Naive B cell (primary cell): ENCODE data around the gene GSC. TPM values are rescaled to one million over a fixed set of nuclear protein-coding genes. Genes with fewer than 3 reads are reported as not detected.
A peak's percentile ranks its signal among the peaks of the same experiment; 100 is the strongest.
"Not testable (repeated sequence)": the region's sequence is repeated elsewhere in the genome, so short reads cannot be mapped to it uniquely, and the experiment has no call there.

ENCODE experiments used
- ATAC-seq, 2 donors: fragments of 150-1000 bp; cut with Tn5 transposase; 2 replicates each; pipeline ENCODE4 v1.10.0; 2021; ENCODE audit warnings: low read depth in 2 of 2, mild to moderate bottlenecking in 2 of 2, moderate library complexity in 2 of 2
- DNase-seq: peaks from one replicate; pipeline ENCODE4 v3.0.0; 2022
- H3K27ac Mint-ChIP-seq, 6 donors: one replicate each; pipeline ENCODE4 v1.8.0; 2020 to 2022; ENCODE audit warnings: mild to moderate bottlenecking in 6 of 6, mixed read lengths in 6 of 6, moderate library complexity in 5 of 6, inconsistent platforms in 2 of 6
- H3K27me3 Mint-ChIP-seq, 3 donors: one replicate each; pipeline ENCODE4 v1.8.0; 2021 to 2022; ENCODE audit warnings: mixed read lengths in 3 of 3, mild to moderate bottlenecking in 1 of 3
- H3K36me3 Mint-ChIP-seq, 2 donors: one replicate each; pipeline ENCODE4 v1.8.0; 2020 to 2022; ENCODE audit warnings: mixed read lengths in 2 of 2, inconsistent platforms in 1 of 2, mild to moderate bottlenecking in 1 of 2
- H3K4me1 Mint-ChIP-seq, 3 donors: one replicate each; pipeline ENCODE4 v1.8.0; 2020 to 2022; ENCODE audit warnings: mixed read lengths in 3 of 3, inconsistent platforms in 1 of 3, mild to moderate bottlenecking in 1 of 3, moderate library complexity in 1 of 3
- H3K4me3 Mint-ChIP-seq, 8 donors: one replicate each; pipeline ENCODE4 v1.8.0; 2020 to 2022; ENCODE audit warnings: mild to moderate bottlenecking in 8 of 8, mixed read lengths in 8 of 8, moderate library complexity in 8 of 8, inconsistent platforms in 2 of 8
- H3K9me3 Mint-ChIP-seq, 7 donors: one replicate each; pipeline ENCODE4 v1.8.0; 2020 to 2022; ENCODE audit warnings: mixed read lengths in 7 of 7, mild to moderate bottlenecking in 5 of 7, inconsistent platforms in 2 of 7, moderate library complexity in 1 of 7
- polyA plus RNA-seq, 6 donors: library from polyadenylated mRNA; unstranded; fragments of 300-500 nt; fragmentation: Illumina TruSeq; gene quantifications; one replicate each; pipeline ENCODE4 v1.2.3, GENCODE V29; 2021; ENCODE audit warnings: low read depth in 6 of 6

The GSC gene
- polyA plus RNA-seq, 6 donors from 2014 or later: not detected

GRCh38 chr14:94750371-94750770, 19.5 kb downstream of the GSC start:
- Mint-ChIP-seq H3K9me3 (peaks cover 0 to 5% (median 0%) of the 10 kb centered on the region in 7 donors), H3K27me3 (peaks cover 14 to 20% (median 17%) of the 10 kb centered on the region in 3 donors), H3K27ac (no peak overlapping the region), H3K4me1 (no peaks in the 10 kb centered on the region), H3K4me3 (no peak overlapping the region), H3K36me3 (no peaks in the 10 kb centered on the region)
- DNase-seq (no peak), ATAC-seq (no peak)

DNA sequence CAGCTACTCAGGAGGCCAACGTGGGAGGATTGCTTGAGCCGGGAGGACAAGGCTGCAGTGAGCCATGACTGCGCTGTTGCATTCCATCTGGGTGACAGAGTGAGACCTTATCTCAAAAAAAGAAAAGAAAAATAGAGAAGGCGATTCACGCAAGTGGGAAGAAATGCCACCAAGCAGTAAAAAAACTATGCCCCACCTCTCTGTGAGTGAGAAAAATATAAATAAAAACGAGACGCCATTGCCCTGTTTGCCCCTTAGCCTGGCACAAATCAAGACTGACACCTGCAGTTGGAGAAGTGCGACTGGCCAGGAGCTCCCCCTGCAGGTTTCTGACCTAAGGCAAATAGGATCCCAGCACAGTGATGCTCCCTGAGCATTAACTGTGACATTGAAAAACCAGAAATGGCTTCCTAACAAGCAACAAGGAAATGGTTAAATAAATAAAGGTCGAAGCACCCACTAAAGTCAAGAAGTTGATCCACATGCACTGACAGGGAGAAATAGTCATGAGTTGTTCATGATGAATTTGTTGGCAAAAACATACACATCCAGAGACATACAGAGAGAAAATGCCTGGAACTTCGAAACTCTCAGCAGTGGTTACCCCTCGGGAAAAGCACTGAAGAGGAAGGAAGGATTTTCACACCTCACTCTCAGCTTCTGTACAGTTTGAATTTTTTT, 21.1 kb downstream of the GSC start:
- ATAC-seq (no peak), DNase-seq (no peak)
- peak overlapping the region in 1 of 6 donors; percentile 29 for H3K27ac Mint-ChIP-seq
- peaks cover 17 to 20% (median 19%) of the 10 kb centered on the region in 3 donors for H3K27me3 Mint-ChIP-seq
- H3K4me1 Mint-ChIP-seq: no peaks in the 10 kb centered on the region
- H3K4me3 Mint-ChIP-seq: no peak overlapping the region
- no peaks in the 10 kb centered on the region for H3K36me3 Mint-ChIP-seq
- H3K9me3 Mint-ChIP-seq: peaks cover 0 to 5% (median 0%) of the 10 kb centered on the region in 7 donors

DNA sequence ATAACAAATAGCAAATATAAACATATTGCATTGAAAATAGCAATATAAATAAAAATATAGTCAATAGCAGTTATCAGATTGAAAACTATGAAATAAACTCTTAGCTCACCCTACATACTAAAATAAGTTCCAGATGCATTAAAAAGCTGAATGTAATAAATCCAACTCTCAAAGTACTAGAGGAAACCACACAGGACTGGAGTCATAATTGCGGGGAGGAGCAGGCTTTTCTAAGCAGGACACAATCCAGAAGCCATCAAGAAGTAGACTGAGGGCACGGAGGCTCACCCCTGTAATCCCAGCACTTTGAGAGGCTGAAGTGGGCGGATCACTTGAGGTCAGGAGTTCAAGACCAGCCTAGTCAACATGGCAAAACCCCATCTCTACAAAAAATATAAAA, 22.2 kb downstream of the GSC start:
- Mint-ChIP-seq H3K27ac (no peak overlapping the region), H3K9me3 (peaks cover 0 to 5% (median 0%) of the 10 kb centered on the region in 7 donors), H3K27me3 (peaks cover 17 to 29% (median 19%) of the 10 kb centered on the region in 3 donors), H3K4me1 (no peaks in the 10 kb centered on the region), H3K4me3 (no peak overlapping the region), H3K36me3 (no peaks in the 10 kb centered on the region)
- ATAC-seq (no peak), DNase-seq (no peak)

DNA sequence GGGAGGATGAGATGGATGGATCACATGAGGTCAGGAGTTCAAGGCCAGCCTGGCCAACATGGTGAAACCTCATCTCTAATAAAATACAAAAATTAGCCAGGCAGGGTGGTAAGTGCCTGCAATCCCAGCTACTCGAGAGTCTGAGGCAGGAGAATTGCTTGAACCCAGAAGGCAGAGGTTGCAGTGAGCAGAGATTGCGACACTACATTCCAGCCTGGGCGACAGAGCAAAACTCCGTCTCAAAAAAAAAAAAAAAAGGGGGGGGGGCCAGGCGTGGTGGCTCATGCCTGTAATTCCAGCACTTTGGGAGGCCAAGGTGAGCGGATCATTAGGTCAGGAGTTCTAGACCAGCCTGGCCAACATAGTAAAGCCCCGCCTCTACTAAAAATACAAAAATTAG, 22.8 kb downstream of the GSC start:
- not testable (repeated sequence) for H3K9me3 Mint-ChIP-seq, H3K36me3 Mint-ChIP-seq, H3K4me1 Mint-ChIP-seq, DNase-seq, H3K27ac Mint-ChIP-seq, H3K4me3 Mint-ChIP-seq, ATAC-seq
- H3K27me3 Mint-ChIP-seq: peaks cover 18 to 33% (median 19%) of the 10 kb centered on the region in 3 donors

- H3K36me3 Mint-ChIP-seq: no peaks in the 10 kb centered on the region
Measured at GRCh38 chr14:94746131-94746530, 23.8 kb downstream of the GSC start.

GRCh38 chr14:94738751-94739150, 31.2 kb downstream of the GSC start:
- Mint-ChIP-seq H3K4me3 (no peak overlapping the region), H3K27me3 (peaks cover 5 to 47% (median 24%) of the 10 kb centered on the region in 3 donors), H3K9me3 (peaks cover 0 to 4% (median 1%) of the 10 kb centered on the region in 7 donors), H3K36me3 (no peaks in the 10 kb centered on the region), H3K27ac (no peak overlapping the region), H3K4me1 (no peaks in the 10 kb centered on the region)
- ATAC-seq: no peak
- no peak for DNase-seq

More at GRCh38 chr14:94746131-94746530, 23.8 kb downstream of the GSC start:
- H3K27ac Mint-ChIP-seq: no peak overlapping the region
- H3K4me1 Mint-ChIP-seq: no peaks in the 10 kb centered on the region
- no peak overlapping the region for H3K4me3 Mint-ChIP-seq
- DNase-seq (no peak), ATAC-seq (no peak)
- H3K27me3 Mint-ChIP-seq: peaks cover 17 to 39% (median 19%) of the 10 kb centered on the region in 3 donors
- H3K9me3 Mint-ChIP-seq: peaks cover 0 to 5% (median 2%) of the 10 kb centered on the region in 7 donors

DNA sequence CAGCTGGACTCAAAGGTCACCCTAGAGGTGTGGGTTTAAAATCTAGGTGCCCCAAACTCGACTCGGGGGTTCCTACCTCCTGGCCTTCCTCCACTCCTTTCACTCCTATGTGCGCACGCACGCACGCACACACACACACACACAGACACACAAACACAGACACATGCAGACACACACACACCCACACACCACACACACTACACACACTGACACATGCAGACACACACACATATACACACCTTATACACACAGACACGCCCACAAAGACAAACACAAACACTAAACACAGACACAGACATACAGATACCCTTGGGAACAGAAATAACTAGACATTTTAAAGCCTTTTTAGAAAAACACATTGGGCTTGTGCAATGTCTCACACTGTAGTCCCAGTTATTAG, 31.8 kb downstream of the GSC start:
- H3K27me3 Mint-ChIP-seq: peaks cover 5 to 45% (median 24%) of the 10 kb centered on the region in 3 donors
- ATAC-seq (no peak), DNase-seq (no peak)
- peaks cover 0 to 4% (median 2%) of the 10 kb centered on the region in 7 donors for H3K9me3 Mint-ChIP-seq
- H3K27ac Mint-ChIP-seq: no peak overlapping the region
- H3K36me3 Mint-ChIP-seq: no peaks in the 10 kb centered on the region
- H3K4me3 Mint-ChIP-seq: no peak overlapping the region
- H3K4me1 Mint-ChIP-seq: no peaks in the 10 kb centered on the region

DNA sequence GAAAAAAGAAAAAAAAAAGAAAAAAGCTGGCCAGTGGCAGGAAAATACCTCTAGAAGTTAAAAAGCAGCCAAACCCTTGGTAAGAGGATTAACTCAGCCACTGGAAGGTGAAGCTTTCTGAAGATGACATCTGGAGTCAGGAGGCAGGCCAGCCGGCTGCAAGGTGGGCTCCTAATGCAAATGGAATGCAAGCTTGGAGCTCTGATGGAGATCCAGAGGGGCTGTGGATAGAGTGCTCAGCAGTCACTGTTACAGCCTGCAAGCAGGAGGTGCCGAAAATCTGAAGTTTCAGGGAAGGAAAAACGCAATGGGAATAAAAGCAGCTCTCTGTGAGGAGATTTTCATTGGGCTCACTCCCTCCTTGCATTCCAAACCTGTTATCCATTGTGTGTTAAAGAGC, 41.0 kb downstream of the GSC start:
- no peak overlapping the region for H3K4me3 Mint-ChIP-seq
- H3K36me3 Mint-ChIP-seq: peaks cover 0 to 6% of the 10 kb centered on the region in 2 donors
- ATAC-seq: no peak
- H3K27me3 Mint-ChIP-seq: peaks cover 15 to 25% (median 15%) of the 10 kb centered on the region in 3 donors
- peaks cover 2 to 14% (median 4%) of the 10 kb centered on the region in 7 donors for H3K9me3 Mint-ChIP-seq
- H3K4me1 Mint-ChIP-seq: no peaks in the 10 kb centered on the region
- no peak overlapping the region for H3K27ac Mint-ChIP-seq
- no peak for DNase-seq

DNA sequence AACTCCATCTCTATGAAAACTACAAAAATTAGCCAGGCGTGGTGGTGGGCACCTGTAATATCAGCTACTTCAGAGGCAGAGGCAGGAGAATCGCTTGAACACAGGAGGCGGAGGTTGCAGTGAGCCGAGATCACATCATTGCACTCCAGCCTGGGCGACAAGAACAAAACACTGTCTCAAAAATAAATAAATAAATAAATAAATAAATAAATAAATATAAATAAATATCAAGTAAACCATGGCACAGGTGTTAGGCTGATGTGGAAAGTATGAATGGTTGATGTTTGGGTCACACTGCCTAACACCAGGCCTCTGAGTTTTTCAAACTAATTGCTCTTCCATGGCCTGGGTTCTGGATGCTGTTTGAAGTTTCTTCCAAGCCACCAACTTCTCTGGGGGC, 41.5 kb downstream of the GSC start:
- H3K36me3 Mint-ChIP-seq, H3K4me3 Mint-ChIP-seq, H3K4me1 Mint-ChIP-seq, ATAC-seq, H3K27ac Mint-ChIP-seq, DNase-seq: not testable (repeated sequence)
- peaks cover 0 to 14% (median 3%) of the 10 kb centered on the region in 7 donors for H3K9me3 Mint-ChIP-seq
- peaks cover 15 to 26% (median 15%) of the 10 kb centered on the region in 3 donors for H3K27me3 Mint-ChIP-seq

- DNase-seq, H3K4me3 Mint-ChIP-seq, H3K4me1 Mint-ChIP-seq, H3K27ac Mint-ChIP-seq, H3K36me3 Mint-ChIP-seq, ATAC-seq, H3K9me3 Mint-ChIP-seq: not testable (repeated sequence)
- peaks cover 15 to 27% (median 15%) of the 10 kb centered on the region in 3 donors for H3K27me3 Mint-ChIP-seq
Measured at GRCh38 chr14:94726649-94727048, 43.3 kb downstream of the GSC start.

GRCh38 chr14:94724993-94725392, 44.9 kb downstream of the GSC start:
- peaks cover 0 to 4% of the 10 kb centered on the region in 2 donors for H3K36me3 Mint-ChIP-seq
- H3K4me3 Mint-ChIP-seq: no peak overlapping the region
- no peak for ATAC-seq
- peaks cover 8 to 18% (median 15%) of the 10 kb centered on the region in 3 donors for H3K27me3 Mint-ChIP-seq
- DNase-seq: no peak
- H3K27ac Mint-ChIP-seq: no peak overlapping the region
- H3K4me1 Mint-ChIP-seq: no peaks in the 10 kb centered on the region
- H3K9me3 Mint-ChIP-seq: peaks cover 0 to 2% (median 0%) of the 10 kb centered on the region in 7 donors

GRCh38 chr14:94722397-94722796, 47.5 kb downstream of the GSC start:
- Mint-ChIP-seq H3K9me3 (no peaks in the 10 kb centered on the region), H3K4me1 (no peaks in the 10 kb centered on the region), H3K36me3 (peaks cover 0 to 4% of the 10 kb centered on the region in 2 donors), H3K4me3 (no peak overlapping the region), H3K27me3 (peaks cover 8 to 18% (median 15%) of the 10 kb centered on the region in 3 donors), H3K27ac (no peak overlapping the region)
- DNase-seq: no peak
- no peak for ATAC-seq
